Retinal pigment epithelial cell (primary cell): ENCODE data around the gene IL18.

Source experiments
- DNase-seq: peaks from one replicate; pipeline ENCODE4 v3.0.0-alpha.2; 2010; ENCODE audit warnings: low read depth
- H3K4me3 ChIP-seq: 2 replicates; pipeline ENCODE4 v1.5.1; 2011; ENCODE audit warnings: mild to moderate bottlenecking, low read length, control low read depth, moderate library complexity
- CTCF ChIP-seq: conservative IDR thresholded peaks from 2 replicates; pipeline ENCODE4 v1.5.1; 2011; ENCODE audit warnings: low read depth, low read length, control low read depth, inconsistent platforms

The IL18 gene

GRCh38 chr11:112178428-112178827, 14.5 kb upstream of the IL18 start:
- TF ChIP-seq CTCF: no peak
- no peak for DNase-seq
- no peak overlapping the region for H3K4me3 ChIP-seq

GRCh38 chr11:112177589-112177988, 13.7 kb upstream of the IL18 start:
- TF ChIP-seq CTCF: no peak
- H3K4me3 ChIP-seq: no peak overlapping the region
- DNase-seq: no peak

DNA sequence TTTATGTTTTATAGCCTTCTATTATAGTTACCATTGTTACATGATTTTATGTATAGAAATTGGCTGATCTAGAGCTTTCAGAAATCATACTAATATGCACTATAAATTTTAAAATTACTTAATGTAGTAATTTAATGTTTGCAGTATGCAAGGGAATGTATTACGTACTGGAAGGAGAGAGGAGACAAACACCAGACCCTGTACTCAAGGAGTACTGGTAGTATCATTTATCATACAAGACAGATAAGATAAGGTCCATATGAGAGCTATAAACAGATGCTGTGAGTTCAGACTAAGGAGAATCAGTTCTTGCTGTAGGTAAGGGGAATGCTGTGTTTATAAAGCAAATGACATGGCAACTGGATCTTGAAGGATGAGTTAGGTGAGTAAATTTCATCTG, 12.2 kb upstream of the IL18 start:
- no peak for TF ChIP-seq CTCF
- DNase-seq: no peak
- peak overlapping the region; percentile 47 for H3K4me3 ChIP-seq

GRCh38 chr11:112175599-112175952, 11.7 kb upstream of the IL18 start:
- peak overlapping the region; percentile 47 for H3K4me3 ChIP-seq
- TF ChIP-seq CTCF: no peak
- DNase-seq: no peak

GRCh38 chr11:112174789-112175598, 11.1 kb upstream of the IL18 start, which contains the start of gene BCO2:
TSS of gene BCO2 (plus strand) at chr11:112175512. CDS start at chr11:112175602, 90 bp downstream.
- TF ChIP-seq CTCF: peak; percentile 93
- DNase-seq: no peak
- peak within 1 kb of the TSS; percentile 47 for H3K4me3 ChIP-seq

GRCh38 chr11:112173152-112173551, 9.3 kb upstream of the IL18 start:
- no peak for DNase-seq
- no peak overlapping the region for H3K4me3 ChIP-seq
- no peak for TF ChIP-seq CTCF

DNA sequence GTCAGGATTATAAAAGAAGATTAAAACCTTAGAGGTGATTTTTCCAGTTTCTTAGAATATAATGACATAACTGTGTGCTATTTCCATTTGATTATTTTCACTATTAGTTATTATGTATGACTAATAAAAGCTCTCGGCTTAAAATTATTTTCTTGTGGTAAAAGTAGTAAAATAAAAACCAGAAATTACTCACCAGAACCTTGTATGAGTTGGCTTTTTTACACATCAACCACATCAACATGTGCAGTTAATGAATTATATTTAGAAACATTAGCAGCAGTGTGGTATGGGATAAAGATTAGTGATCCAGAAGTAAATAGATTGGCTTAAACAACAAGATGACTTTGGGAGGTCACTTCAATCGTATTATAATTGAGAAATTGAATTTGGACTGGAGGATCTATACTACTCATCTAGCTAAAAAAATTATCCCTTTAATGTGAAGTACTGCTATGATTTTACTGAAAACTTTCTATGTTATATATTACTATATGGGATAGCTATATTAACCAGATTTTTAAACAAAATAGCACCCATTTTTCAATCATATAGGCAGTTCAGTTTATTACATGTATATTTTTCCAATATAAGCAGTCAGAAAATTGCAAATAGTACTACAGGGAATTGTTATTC, 8.6 kb upstream of the IL18 start:
- H3K4me3 ChIP-seq: no peak overlapping the region
- peak; percentile 78 for DNase-seq
- no peak for TF ChIP-seq CTCF
